SK-N-SH (cell line): ENCODE results near the gene LARGE1.

Experiments used
- CHD2 ChIP-seq: fragments of 150-350 bp; IDR thresholded peaks from 2 replicates; pipeline ENCODE4 v1.6.1; 2018; ENCODE audit warnings: low read length; ENCODE audit not compliant: partially characterized antibody
- EP300 ChIP-seq, 2 experiments: IDR thresholded peaks; 2 replicates each; pipeline versions ENCODE4 v1.4.0 to v1.6.1; 2012; ENCODE audit warnings: borderline replicate concordance in 1 of 2, low read depth in 1 of 2, low read length in 1 of 2
- FOSL2 ChIP-seq: IDR thresholded peaks from 2 replicates; pipeline ENCODE4 v1.4.0; 2012; ENCODE audit warnings: low read depth, mild to moderate bottlenecking, moderate library complexity, borderline replicate concordance
- FOXJ3 ChIP-seq: sonication (generic); formaldehyde crosslinking; IDR thresholded peaks from 2 replicates; pipeline ENCODE4 v1.5.1; 2020; ENCODE audit warnings: mild to moderate bottlenecking, missing genetic modification reagents
- JUND ChIP-seq: IDR thresholded peaks from 2 replicates; pipeline ENCODE4 v1.4.0; 2012
- RAD21 ChIP-seq: IDR thresholded peaks from 2 replicates; pipeline ENCODE4 v1.6.1; 2012; ENCODE audit warnings: mild to moderate bottlenecking, low read length
- RFX5 ChIP-seq: IDR thresholded peaks from 2 replicates; pipeline ENCODE4 v1.6.1; 2012; ENCODE audit warnings: mild to moderate bottlenecking, improper control_type of control experiment, low read length
- SIN3A ChIP-seq: IDR thresholded peaks from 2 replicates; pipeline ENCODE4 v1.6.1; 2012; ENCODE audit warnings: low read depth, mild to moderate bottlenecking, low read length, moderate library complexity, borderline replicate concordance
- USF2 ChIP-seq: fragments of 150-350 bp; IDR thresholded peaks from 2 replicates; pipeline ENCODE4 v1.6.1; 2017; ENCODE audit warnings: antibody characterized with exemption, low read length, low read depth, borderline replicate concordance
- YY1 ChIP-seq: IDR thresholded peaks from 2 replicates; pipeline ENCODE4 v1.4.0; 2012; ENCODE audit warnings: low read depth, mild to moderate bottlenecking
- ZBTB33 ChIP-seq: IDR thresholded peaks from 2 replicates; pipeline ENCODE4 v1.4.0; 2012; ENCODE audit warnings: low read depth, borderline replicate concordance
- TF ChIP-seq, protein P1 (sequence below): fragments of 200-600 bp; sonication (generic); IDR thresholded peaks from 2 replicates; pipeline ENCODE4 v1.6.1; 2017; ENCODE audit warnings: antibody characterized with exemption, mild to moderate bottlenecking, moderate library complexity
- TF ChIP-seq, protein P2 (sequence below): IDR thresholded peaks from 2 replicates; pipeline ENCODE4; 2012
- TF ChIP-seq, protein P3 (sequence below): fragments of 150-350 bp; IDR thresholded peaks from 2 replicates; pipeline ENCODE4 v1.6.1; 2016; ENCODE audit warnings: mild to moderate bottlenecking, low read depth, low read length

- TF ChIP-seq, protein P1, sequence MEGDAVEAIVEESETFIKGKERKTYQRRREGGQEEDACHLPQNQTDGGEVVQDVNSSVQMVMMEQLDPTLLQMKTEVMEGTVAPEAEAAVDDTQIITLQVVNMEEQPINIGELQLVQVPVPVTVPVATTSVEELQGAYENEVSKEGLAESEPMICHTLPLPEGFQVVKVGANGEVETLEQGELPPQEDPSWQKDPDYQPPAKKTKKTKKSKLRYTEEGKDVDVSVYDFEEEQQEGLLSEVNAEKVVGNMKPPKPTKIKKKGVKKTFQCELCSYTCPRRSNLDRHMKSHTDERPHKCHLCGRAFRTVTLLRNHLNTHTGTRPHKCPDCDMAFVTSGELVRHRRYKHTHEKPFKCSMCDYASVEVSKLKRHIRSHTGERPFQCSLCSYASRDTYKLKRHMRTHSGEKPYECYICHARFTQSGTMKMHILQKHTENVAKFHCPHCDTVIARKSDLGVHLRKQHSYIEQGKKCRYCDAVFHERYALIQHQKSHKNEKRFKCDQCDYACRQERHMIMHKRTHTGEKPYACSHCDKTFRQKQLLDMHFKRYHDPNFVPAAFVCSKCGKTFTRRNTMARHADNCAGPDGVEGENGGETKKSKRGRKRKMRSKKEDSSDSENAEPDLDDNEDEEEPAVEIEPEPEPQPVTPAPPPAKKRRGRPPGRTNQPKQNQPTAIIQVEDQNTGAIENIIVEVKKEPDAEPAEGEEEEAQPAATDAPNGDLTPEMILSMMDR = no peak
- TF ChIP-seq SIN3A (no peak), USF2 (no peak), RFX5 (no peak), CHD2 (no peak), RAD21 (no peak), EP300 (IDR thresholded peaks at IDR 0.05; ENCODE audit: borderline replicate concordance in 1 of 2, low read depth in 1 of 2, low read length in 1 of 2) (no peak), ZBTB33 (no peak), JUND (no peak), YY1 (no peak), FOSL2 (no peak), FOXJ3 (CRISPR knock-in tag) (no peak)
- TF ChIP-seq, protein P2, sequence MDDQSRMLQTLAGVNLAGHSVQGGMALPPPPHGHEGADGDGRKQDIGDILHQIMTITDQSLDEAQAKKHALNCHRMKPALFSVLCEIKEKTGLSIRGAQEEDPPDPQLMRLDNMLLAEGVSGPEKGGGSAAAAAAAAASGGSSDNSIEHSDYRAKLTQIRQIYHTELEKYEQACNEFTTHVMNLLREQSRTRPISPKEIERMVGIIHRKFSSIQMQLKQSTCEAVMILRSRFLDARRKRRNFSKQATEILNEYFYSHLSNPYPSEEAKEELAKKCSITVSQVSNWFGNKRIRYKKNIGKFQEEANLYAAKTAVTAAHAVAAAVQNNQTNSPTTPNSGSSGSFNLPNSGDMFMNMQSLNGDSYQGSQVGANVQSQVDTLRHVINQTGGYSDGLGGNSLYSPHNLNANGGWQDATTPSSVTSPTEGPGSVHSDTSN = no peak
- TF ChIP-seq, protein P3, sequence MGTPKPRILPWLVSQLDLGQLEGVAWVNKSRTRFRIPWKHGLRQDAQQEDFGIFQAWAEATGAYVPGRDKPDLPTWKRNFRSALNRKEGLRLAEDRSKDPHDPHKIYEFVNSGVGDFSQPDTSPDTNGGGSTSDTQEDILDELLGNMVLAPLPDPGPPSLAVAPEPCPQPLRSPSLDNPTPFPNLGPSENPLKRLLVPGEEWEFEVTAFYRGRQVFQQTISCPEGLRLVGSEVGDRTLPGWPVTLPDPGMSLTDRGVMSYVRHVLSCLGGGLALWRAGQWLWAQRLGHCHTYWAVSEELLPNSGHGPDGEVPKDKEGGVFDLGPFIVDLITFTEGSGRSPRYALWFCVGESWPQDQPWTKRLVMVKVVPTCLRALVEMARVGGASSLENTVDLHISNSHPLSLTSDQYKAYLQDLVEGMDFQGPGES = no peak
Observed at GRCh38 chr22:33555814-33556522, 364.3 kb downstream of the LARGE1 start.
